ENCODE results near the gene ZNF775.

Gene ZNF775

DNA sequence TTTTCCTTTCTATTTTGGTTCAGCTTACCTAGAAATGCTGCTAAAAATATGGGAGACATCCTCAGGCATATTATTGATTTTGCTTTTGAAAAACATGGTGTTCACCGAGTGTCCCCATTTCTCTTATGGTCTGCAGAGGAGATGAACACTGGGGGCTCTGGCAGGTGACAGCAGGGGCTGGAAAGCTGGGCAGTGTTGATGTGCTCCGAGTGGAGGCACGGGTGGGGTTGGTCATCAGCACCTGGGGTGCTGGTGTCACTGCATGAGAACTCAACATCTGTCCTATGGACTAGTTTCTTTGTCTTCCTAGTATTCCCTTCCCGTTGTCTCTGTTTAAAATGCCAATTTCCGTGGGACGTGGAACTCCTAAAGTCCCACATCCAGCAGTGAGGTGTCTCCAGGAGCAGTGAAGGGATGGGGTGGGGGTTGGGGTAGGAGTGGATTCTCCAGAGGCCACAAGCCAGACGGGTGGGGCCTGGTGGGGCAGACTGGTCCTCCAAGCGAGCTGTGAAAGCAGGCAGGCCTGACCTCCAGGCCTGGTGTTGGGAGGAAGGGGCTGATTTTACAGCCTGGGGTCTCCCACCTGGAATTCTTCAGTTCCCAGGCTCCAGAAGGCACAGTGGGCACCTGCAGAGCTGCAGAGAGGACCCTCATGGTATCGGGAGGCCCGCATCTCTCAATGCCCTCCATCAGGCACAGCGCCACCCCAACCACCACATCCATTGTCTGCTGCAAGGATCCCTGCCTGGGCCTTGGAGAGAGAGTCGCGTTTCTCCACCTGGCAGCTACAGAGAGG lies 24.4 kb downstream of the ZNF775 start:
- DNase-seq (ENCODE audit: insufficient read length, low spot score) = no peak
- no peak for FAIRE-seq

DNA sequence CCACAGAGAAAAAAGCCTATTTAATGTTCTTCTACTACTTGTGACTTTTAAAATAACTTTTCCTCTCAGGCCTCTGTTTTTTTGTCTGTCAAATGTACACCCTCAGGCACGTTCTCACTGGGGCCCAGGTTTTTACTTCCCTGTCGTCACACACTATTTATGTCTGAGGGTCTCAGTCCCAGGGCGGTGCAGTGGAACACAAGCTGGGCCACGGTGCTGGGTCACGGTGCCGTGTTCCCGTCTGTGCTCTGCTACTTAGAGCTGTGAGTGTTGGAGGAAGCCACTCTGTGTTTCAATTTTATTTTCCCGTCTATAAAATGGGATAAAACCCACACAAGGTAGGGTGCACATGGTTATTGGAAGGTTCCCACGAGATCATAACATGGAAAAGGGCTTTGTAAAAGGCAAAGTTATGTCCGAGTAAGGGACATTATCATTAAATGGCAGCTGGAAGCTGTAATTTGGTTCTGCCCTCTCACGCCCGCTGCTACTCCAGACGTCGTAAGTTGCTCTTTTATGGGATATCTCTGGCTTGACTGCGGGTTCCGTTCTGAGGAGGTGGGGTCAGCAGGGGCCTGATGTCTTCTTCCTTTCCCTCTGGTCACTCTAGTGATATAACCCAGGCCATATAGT lies 25.2 kb downstream of the ZNF775 start:
- TF ChIP-seq POLR2A (IDR thresholded peaks at IDR 0.05; ENCODE audit: low read depth, low read length) (no peak), TAF1 (IDR thresholded peaks at IDR 0.05; ENCODE audit: low read depth, low read length) (no peak), POLR2AphosphoS5 (IDR thresholded peaks at IDR 0.05; ENCODE audit: low read depth, low read length) (no peak), PAX5 (IDR thresholded peaks at IDR 0.05; ENCODE audit: insufficient read depth, low read length, severe bottlenecking) (no peak), POU2F2 (IDR thresholded peaks at IDR 0.05; ENCODE audit: low read depth, low read length) (no peak), SPI1 (IDR thresholded peaks at IDR 0.05; ENCODE audit: low read depth, low read length) (no peak)
- FAIRE-seq = peak; percentile 66

More for the DNA sequence above, 24.4 kb downstream of the ZNF775 start:
- TF ChIP-seq PAX5 (IDR thresholded peaks at IDR 0.05; ENCODE audit: insufficient read depth, low read length, severe bottlenecking) (no peak), POLR2A (IDR thresholded peaks at IDR 0.05; ENCODE audit: low read depth, low read length) (no peak)

DNA sequence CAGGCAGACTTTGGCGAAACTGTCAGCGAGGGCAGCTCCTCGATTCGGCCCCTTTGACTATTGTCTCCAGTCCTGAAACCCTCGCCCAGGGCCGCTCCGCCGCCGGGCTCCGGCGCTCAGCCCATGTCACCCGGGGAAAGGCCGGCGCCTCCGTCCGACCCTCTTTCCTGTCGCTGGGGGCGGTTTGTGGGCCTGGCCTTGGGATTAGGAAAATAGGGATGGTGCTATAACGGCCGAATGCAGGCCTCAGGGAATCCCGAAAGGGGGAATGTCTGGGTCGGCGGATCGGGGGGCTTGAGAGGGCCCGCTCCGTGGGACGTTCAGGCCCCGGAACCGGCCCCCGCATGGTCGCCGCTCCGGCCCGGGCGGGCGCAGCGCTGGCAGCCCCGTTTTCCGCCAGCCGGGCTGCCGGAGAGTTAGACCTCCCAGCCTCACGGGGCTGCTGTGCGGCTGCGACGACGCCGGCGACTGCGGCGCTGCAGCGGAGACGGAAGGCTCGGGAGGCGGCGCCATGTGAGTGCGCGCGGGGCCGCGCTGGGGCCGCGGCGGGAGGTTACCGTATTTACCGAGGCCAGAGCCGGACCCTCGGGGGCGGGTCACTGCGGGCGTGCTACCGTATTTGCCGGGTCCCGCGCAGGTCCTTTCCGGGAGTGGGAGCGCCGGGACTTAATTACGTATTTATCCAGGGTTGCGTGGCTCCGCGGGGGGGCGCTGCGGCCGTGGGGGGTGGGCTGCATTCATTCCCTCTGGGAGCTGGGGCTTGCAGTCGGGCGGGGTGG lies 25.9 kb downstream of the ZNF775 start:
- FAIRE-seq (peak; percentile 95), DNase-seq (ENCODE audit: insufficient read length, low spot score) (peak; percentile 88)
- TF ChIP-seq TAF1 (IDR thresholded peaks at IDR 0.05; ENCODE audit: low read depth, low read length) (peak; percentile 81), PAX5 (IDR thresholded peaks at IDR 0.05; ENCODE audit: insufficient read depth, low read length, severe bottlenecking) (no peak), SPI1 (IDR thresholded peaks at IDR 0.05; ENCODE audit: low read depth, low read length) (no peak), POLR2AphosphoS5 (IDR thresholded peaks at IDR 0.05; ENCODE audit: low read depth, low read length) (peak; percentile 32; the same call in 1 of the 2 replicates), POLR2A (IDR thresholded peaks at IDR 0.05; ENCODE audit: low read depth, low read length) (peak; percentile 74)

More for the DNA sequence above, 25.2 kb downstream of the ZNF775 start:
- DNase-seq (ENCODE audit: insufficient read length, low spot score) = no peak

DNA sequence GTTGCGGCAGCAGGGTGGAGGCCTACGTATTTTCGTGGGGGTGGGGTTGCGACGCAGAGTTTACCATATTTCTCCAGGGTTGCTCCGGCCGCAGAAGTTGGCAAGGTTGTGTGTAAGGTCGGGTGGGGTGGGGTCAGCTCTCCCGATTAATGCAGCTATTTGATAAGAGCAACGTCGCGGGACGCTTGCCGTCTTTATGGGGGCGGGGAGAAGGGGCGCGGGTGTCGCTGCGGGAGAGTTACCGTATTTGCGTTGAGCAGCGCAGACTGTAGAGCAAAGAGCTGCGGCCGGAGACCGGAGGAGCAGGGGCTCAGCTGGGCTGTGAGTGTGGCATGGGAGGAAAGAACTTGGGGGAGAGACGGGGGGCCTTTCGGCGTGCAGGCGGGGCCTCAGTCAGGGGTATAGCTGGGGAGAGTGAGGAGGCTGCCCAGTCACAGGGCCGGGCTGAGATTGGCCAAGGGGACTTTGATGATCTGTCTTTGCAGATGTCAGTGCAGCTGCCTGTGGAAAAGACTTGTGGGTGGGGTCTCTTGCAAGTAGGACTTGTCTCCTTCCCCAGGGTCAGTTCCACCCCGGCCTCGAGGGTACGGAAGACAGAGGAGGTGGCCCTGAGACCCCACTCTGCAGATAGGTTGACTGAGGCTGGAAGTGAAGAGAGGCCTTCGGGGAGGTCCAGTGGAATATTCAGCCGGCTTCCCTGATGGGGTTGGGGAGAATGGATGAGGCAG lies 26.6 kb downstream of the ZNF775 start:
- TF ChIP-seq TAF1 (IDR thresholded peaks at IDR 0.05; ENCODE audit: low read depth, low read length) = no peak
- no peak for TF ChIP-seq POU2F2 (IDR thresholded peaks at IDR 0.05; ENCODE audit: low read depth, low read length)
- TF ChIP-seq SPI1 (IDR thresholded peaks at IDR 0.05; ENCODE audit: low read depth, low read length) = no peak
- TF ChIP-seq POLR2AphosphoS5 (IDR thresholded peaks at IDR 0.05; ENCODE audit: low read depth, low read length) = no peak
- no peak for TF ChIP-seq POLR2A (IDR thresholded peaks at IDR 0.05; ENCODE audit: low read depth, low read length)
- no peak for TF ChIP-seq PAX5 (IDR thresholded peaks at IDR 0.05; ENCODE audit: insufficient read depth, low read length, severe bottlenecking)
- no peak for FAIRE-seq
- DNase-seq (ENCODE audit: insufficient read length, low spot score) = no peak

DNA sequence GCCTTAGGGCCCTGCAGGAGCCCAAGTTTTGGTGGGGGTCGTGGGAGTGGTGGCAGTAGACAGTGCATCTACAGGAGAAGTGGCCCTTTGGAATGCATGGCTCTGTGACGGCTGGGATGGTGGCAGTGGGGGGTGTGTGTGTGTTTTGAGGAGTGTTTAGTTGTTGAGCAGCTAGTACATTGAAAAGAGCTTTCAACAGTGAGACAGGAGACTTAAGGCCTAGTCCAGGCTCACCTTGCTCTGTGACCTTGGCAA lies 27.1 kb downstream of the ZNF775 start:
- FAIRE-seq = peak; percentile 26
- TF ChIP-seq POU2F2 (IDR thresholded peaks at IDR 0.05; ENCODE audit: low read depth, low read length) (no peak), POLR2AphosphoS5 (IDR thresholded peaks at IDR 0.05; ENCODE audit: low read depth, low read length) (no peak), PAX5 (IDR thresholded peaks at IDR 0.05; ENCODE audit: insufficient read depth, low read length, severe bottlenecking) (no peak), TAF1 (IDR thresholded peaks at IDR 0.05; ENCODE audit: low read depth, low read length) (no peak), POLR2A (IDR thresholded peaks at IDR 0.05; ENCODE audit: low read depth, low read length) (no peak), SPI1 (IDR thresholded peaks at IDR 0.05; ENCODE audit: low read depth, low read length) (no peak)
- DNase-seq (ENCODE audit: insufficient read length, low spot score) = no peak

DNA sequence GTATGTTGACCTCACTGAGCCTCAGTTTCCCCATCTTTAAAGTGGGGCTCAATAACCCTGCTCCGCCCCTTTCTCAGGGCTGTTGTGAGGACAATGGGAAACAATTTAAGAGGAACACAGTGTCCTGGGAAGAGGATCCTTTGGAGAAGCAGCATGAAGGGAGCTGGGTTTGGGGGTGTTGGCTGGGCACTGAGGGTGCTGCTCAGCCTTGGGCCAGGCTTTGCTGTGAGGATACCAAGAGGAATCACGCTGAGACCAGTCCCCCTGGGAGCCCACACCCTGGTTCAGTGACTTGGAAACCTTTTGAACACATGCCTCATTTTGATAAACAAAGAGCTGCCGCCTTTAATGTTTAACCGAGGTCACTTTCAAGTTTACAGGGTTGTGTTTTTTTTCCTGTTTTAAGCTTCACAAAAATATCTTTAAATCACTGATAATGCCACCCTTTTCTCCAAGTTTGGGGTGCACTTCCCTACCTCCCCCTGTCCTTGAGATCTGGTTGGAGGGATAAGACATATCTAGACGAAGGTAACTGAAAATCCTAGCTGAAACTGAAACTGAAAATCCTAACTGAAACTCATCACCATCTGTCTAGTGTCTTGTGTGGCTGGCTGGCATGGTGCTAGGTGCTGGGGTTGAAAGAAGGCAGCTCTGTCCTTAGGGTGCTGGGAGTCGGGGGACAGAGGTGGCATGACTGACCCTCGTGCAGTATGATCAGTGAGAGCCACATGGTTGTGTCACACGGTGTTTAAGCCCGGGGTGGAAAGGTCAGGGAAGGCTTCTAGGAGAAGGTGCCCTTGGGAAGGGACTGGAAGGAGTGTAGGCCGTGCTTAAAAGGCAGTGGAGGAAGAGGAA lies 27.7 kb downstream of the ZNF775 start:
- FAIRE-seq (peak; percentile 89), DNase-seq (ENCODE audit: insufficient read length, low spot score) (peak; percentile 62)
- TF ChIP-seq SPI1 (IDR thresholded peaks at IDR 0.05; ENCODE audit: low read depth, low read length) = peak; percentile 26; the same call in 1 of the 2 replicates
- no peak for TF ChIP-seq POLR2A (IDR thresholded peaks at IDR 0.05; ENCODE audit: low read depth, low read length)
- TF ChIP-seq POLR2AphosphoS5 (IDR thresholded peaks at IDR 0.05; ENCODE audit: low read depth, low read length) = no peak
- no peak for TF ChIP-seq PAX5 (IDR thresholded peaks at IDR 0.05; ENCODE audit: insufficient read depth, low read length, severe bottlenecking)

DNA sequence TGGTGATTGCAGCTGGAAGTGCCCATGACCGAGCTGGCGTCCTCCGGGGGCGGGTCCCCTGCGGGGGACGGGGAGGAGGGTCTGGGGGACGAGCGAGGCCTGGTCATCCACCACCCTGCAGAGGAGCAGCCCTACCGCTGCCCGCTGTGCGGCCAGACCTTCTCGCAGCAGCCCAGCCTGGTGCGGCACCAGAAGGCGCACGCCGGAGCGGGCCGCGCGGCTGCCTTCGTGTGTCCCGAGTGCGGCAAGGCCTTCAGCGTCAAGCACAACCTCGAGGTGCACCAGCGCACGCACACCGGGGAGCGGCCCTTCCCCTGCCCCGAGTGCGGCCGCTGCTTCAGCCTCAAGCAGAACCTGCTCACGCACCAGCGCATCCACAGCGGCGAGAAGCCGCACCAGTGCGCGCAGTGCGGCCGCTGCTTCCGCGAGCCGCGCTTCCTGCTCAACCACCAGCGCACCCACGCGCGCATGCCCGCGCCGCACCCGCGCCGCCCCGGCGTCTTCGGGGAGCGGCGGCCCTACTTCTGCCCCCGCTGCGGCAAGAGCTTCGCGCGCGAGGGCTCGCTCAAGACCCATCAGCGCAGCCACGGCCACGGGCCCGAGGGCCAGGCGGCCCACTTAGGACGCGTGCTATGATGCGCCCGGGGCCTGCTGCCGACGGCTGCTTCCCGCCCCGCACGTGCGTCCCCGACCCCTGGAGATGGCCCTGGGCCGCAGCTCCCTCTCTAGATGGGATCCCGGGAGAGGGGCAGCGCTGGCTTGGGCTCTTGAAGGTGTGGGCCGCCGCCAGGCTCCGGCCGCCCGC lies 28.7 kb downstream of the ZNF775 start:
- FAIRE-seq (no peak), DNase-seq (ENCODE audit: insufficient read length, low spot score) (no peak)
- TF ChIP-seq PAX5 (IDR thresholded peaks at IDR 0.05; ENCODE audit: insufficient read depth, low read length, severe bottlenecking) (no peak), POU2F2 (IDR thresholded peaks at IDR 0.05; ENCODE audit: low read depth, low read length) (no peak), TAF1 (IDR thresholded peaks at IDR 0.05; ENCODE audit: low read depth, low read length) (no peak), POLR2A (IDR thresholded peaks at IDR 0.05; ENCODE audit: low read depth, low read length) (no peak), SPI1 (IDR thresholded peaks at IDR 0.05; ENCODE audit: low read depth, low read length) (no peak)

All from GM12891 (cell line).